ENCODE results near the gene SFN.

GRCh38 chr1:26911399-26912146, 48.6 kb downstream of the SFN start:
- TF ChIP-seq CTCF (IDR thresholded peaks at IDR 0.05 in 8 of 11, conservative IDR thresholded peaks at IDR 0.05 in 3 of 11) (no peak), POLR2A (IDR thresholded peaks at IDR 0.05) (no peak)
